ENCODE measurements around the gene GPR15LG.
"Not testable (repeated sequence)": the region's sequence is repeated elsewhere in the genome, so short reads cannot be mapped to it uniquely, and the experiment has no call there.

- TF ChIP-seq CTCF (conservative IDR thresholded peaks at IDR 0.05; ENCODE audit: low read depth in 2 of 2); EZH2 (IDR thresholded peaks at IDR 0.05; ENCODE audit: low read depth, unreplicated experiment); CREB1 (CRISPR knock-in tag; IDR thresholded peaks at IDR 0.05; ENCODE audit: low read depth); POLR2AphosphoS5 (IDR thresholded peaks at IDR 0.05; ENCODE audit: low read depth): not testable (repeated sequence)
These were observed 6.3 kb upstream of the GPR15LG start for GRCh38 chr10:84167289-84167653.
